ENCODE results near the gene ETFA. TPM values are rescaled to one million over a fixed set of nuclear protein-coding genes. Genes with fewer than 3 reads are reported as not detected.

ETFA gene
- total RNA-seq, 4 donors from 2014 or later, result 65.8 to 195 (median 159) TPM

DNA sequence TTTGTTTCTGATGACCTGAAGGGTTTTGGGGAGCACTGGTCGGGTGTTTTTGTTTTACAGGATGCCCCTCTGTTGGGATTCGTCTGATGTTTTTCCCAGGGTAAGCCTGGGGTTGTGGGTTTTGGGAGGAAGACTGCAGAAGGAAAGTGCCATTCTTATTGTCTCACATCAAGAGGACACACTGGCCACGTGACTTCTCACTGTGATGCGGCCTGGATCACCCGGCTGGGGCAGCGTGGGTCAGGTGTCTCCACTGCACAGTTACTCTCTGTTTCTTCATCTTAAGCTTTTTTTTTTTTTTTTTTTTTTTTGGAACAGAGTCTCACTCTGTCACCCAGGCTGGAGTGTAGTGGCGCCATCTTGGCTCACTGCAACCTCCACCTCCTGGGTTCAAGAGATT, 130.9 kb downstream of the ETFA start:
- no peak for DNase-seq
- H3K4me1 ChIP-seq, result peaks cover 0 to 5% (median 0%) of the 10 kb centered on the region in 4 donors
- TF ChIP-seq, protein P1, sequence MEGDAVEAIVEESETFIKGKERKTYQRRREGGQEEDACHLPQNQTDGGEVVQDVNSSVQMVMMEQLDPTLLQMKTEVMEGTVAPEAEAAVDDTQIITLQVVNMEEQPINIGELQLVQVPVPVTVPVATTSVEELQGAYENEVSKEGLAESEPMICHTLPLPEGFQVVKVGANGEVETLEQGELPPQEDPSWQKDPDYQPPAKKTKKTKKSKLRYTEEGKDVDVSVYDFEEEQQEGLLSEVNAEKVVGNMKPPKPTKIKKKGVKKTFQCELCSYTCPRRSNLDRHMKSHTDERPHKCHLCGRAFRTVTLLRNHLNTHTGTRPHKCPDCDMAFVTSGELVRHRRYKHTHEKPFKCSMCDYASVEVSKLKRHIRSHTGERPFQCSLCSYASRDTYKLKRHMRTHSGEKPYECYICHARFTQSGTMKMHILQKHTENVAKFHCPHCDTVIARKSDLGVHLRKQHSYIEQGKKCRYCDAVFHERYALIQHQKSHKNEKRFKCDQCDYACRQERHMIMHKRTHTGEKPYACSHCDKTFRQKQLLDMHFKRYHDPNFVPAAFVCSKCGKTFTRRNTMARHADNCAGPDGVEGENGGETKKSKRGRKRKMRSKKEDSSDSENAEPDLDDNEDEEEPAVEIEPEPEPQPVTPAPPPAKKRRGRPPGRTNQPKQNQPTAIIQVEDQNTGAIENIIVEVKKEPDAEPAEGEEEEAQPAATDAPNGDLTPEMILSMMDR (IDR thresholded peaks at IDR 0.05), result no peak
- TF ChIP-seq POLR2A (IDR thresholded peaks at IDR 0.05) (no peak), EP300 (IDR thresholded peaks at IDR 0.05; ENCODE audit: low read depth) (no peak), POLR2AphosphoS5 (IDR thresholded peaks at IDR 0.05) (no peak)
- no peaks in the 10 kb centered on the region for H3K36me3 ChIP-seq
- H3K27me3 ChIP-seq, result peaks cover 31% of the 10 kb centered on the region
- H3K27ac ChIP-seq, result no peak overlapping the region
- intact Hi-C loops (cut with DNase I; ENCODE audit: low total_unique reads), result no loop called here
- H3K9me3 ChIP-seq, result no peaks in the 10 kb centered on the region
- H3K4me3 ChIP-seq, result no peak overlapping the region
- in situ Hi-C loops (cut with MboI; ENCODE audit: low pct_ligation_motif_present in 1 of 4, low pct_unique_long_range_greater_than_20kb in 1 of 4, low sequenced_read_pairs in 3 of 4), result loop anchor here in 2 of 4 donors (25.0 kb wide), 2 partner anchors 157 to 682 kb away; partner anchors contain the start of gene ISL2 (in 1 of the 2)
- 98% methylated on average over 7 of the region's 7 CpGs; no CpG with 5 or more reads in 1 of the 2 donors for WGBS, 2 donors (ENCODE audit: low coverage in 1 of 2)

DNA sequence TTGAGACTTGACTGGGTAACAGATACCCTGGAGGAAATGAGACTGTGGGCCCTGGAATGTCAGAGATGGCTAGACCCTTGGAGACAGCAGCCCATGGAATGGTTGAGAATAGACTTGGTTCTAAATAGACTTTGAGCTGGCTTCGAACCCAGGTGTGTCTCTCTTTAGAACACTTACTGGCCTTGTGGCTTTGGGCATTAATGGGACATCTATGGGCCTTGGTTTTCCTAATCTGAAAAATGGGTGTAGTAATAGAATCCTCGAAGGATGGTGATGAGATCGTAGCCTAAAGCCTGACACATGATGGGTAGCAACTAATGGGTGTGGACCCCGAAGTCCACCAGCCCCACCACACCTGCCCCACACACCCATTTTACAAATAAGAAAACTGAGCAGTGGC, 132.2 kb downstream of the ETFA start:
- Histone ChIP-seq H3K27me3 (peaks cover 24% of the 10 kb centered on the region), H3K27ac (no peak overlapping the region), H3K4me3 (no peak overlapping the region), H3K9me3 (no peaks in the 10 kb centered on the region), H3K36me3 (no peaks in the 10 kb centered on the region), H3K4me1 (peaks cover 0 to 5% (median 0%) of the 10 kb centered on the region in 4 donors)
- intact Hi-C loops (cut with DNase I; ENCODE audit: low total_unique reads) (no loop called here), in situ Hi-C loops (cut with MboI; ENCODE audit: low pct_ligation_motif_present in 1 of 4, low pct_unique_long_range_greater_than_20kb in 1 of 4, low sequenced_read_pairs in 3 of 4) (loop anchor here in 2 of 4 donors (25.0 kb wide), 2 partner anchors 158 to 683 kb away; partner anchors contain the start of gene ISL2 (in 1 of the 2))
- DNase-seq, result no peak
- TF ChIP-seq POLR2AphosphoS5 (IDR thresholded peaks at IDR 0.05) (no peak), EP300 (IDR thresholded peaks at IDR 0.05; ENCODE audit: low read depth) (no peak), POLR2A (IDR thresholded peaks at IDR 0.05) (no peak)
- TF ChIP-seq, protein P1 (IDR thresholded peaks at IDR 0.05), result no peak
- 85% methylated on average over 4 of the region's 4 CpGs; no CpG with 5 or more reads in 1 of the 2 donors for WGBS, 2 donors (ENCODE audit: low coverage in 1 of 2)

DNA sequence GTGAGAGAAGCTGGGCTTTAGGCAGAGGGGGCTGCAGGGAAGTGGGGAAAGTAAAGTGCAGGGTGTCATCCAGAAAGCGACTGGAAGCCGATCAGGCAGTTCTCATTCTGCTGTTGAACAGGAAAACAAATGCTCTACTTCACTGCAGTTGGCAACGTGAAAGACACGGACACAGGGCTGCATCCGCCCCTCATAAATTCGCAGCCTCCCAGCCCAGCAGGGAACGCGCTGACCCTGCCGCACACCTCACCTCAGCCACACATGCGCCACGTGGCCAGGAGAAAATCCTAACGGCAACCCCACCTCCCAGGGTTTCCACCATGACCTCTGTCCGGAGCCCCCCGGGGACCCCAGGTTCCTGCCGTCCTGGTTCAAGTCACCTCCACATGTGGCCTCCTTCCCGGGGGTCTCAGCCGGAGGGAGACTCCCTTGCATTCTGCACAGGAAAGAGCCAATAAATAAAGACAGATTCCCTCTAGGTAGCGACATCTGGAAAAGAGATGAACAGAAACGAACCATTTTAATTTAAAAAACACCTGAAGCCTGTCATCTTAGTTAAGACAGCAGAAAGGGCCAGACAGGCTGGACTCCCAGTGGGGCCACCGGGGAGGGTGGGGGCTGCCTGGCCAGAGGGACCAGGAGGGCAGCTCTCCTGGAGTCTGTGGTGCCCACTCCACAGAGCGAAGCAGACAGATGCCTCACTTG, 132.8 kb downstream of the ETFA start:
- in situ Hi-C loops (cut with MboI; ENCODE audit: low pct_ligation_motif_present in 1 of 4, low pct_unique_long_range_greater_than_20kb in 1 of 4, low sequenced_read_pairs in 3 of 4), result loop anchor here in 2 of 4 donors (25.0 kb wide), 2 partner anchors 159 to 684 kb away; partner anchors contain the start of gene ISL2 (in 1 of the 2)

DNA sequence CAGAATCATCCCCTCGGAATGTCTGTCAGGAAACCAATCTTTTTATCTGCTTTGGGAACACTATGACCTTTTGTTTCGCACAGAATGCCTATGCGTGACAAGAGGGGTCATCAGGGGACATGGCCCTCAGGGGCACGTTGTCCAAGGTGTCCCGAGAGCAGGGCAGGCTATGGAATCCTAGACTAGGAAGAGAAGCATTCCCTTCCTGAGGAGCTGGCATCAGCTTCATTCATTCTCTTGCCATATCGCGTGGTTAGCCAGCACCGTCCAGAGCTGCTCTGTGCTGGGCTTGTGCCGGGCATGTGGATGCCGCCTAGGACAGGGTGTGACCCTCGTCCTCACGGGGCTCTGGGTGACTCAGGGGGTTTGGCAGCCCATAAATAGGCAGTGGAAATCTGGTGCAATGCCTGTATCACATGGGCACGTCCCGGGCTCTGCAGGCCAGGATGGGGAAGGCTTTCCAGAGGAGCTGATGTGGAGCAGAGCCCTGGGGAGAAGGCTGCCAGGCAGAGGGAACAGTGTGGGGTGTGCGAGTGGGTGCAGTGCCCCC, 133.7 kb downstream of the ETFA start:
- H3K4me1 ChIP-seq, result peaks cover 0 to 5% (median 0%) of the 10 kb centered on the region in 4 donors
- H3K27me3 ChIP-seq, result peaks cover 24% of the 10 kb centered on the region
- in situ Hi-C loops (cut with MboI; ENCODE audit: low pct_ligation_motif_present in 1 of 4, low pct_unique_long_range_greater_than_20kb in 1 of 4, low sequenced_read_pairs in 3 of 4) (loop anchor here in 2 of 4 donors (25.0 kb wide), 2 partner anchors 160 to 685 kb away; partner anchors contain the start of gene ISL2 (in 1 of the 2)), intact Hi-C loops (cut with DNase I; ENCODE audit: low total_unique reads) (no loop called here)
- H3K36me3 ChIP-seq, result no peaks in the 10 kb centered on the region
- DNase-seq, result no peak
- no peaks in the 10 kb centered on the region for H3K9me3 ChIP-seq
- H3K27ac ChIP-seq, result no peak overlapping the region
- H3K4me3 ChIP-seq, result no peak overlapping the region
- WGBS, 2 donors (ENCODE audit: low coverage in 1 of 2), result 40 to 49% methylated on average over 1 to 11 of the region's 15 CpGs
- TF ChIP-seq POLR2AphosphoS5 (IDR thresholded peaks at IDR 0.05), result no peak
- no peak for TF ChIP-seq EP300 (IDR thresholded peaks at IDR 0.05; ENCODE audit: low read depth)
- no peak for TF ChIP-seq POLR2A (IDR thresholded peaks at IDR 0.05)
- TF ChIP-seq, protein P1 (IDR thresholded peaks at IDR 0.05), result no peak

More for the DNA sequence above, 132.8 kb downstream of the ETFA start:
- intact Hi-C loops (cut with DNase I; ENCODE audit: low total_unique reads), result no loop called here
- WGBS, 2 donors (ENCODE audit: low coverage in 1 of 2), result 22 to 34% methylated on average over 4 to 21 of the region's 21 CpGs
- no peak for DNase-seq
- Histone ChIP-seq H3K4me1 (peaks cover 0 to 5% (median 0%) of the 10 kb centered on the region in 4 donors), H3K9me3 (no peaks in the 10 kb centered on the region), H3K27me3 (peaks cover 24% of the 10 kb centered on the region), H3K4me3 (no peak overlapping the region), H3K27ac (no peak overlapping the region), H3K36me3 (no peaks in the 10 kb centered on the region)
- TF ChIP-seq POLR2AphosphoS5 (IDR thresholded peaks at IDR 0.05) (no peak), POLR2A (IDR thresholded peaks at IDR 0.05) (no peak), EP300 (IDR thresholded peaks at IDR 0.05; ENCODE audit: low read depth) (no peak)
- TF ChIP-seq, protein P1 (IDR thresholded peaks at IDR 0.05), result no peak
